Urothelium cell line (cell line): Measurements from ENCODE around the gene NUAK1.
A peak's percentile ranks its signal among the peaks of the same experiment; 100 is the strongest.

Experiments used
- DNase-seq: peaks from one replicate; pipeline ENCODE4 v3.0.0; 2011; ENCODE audit warnings: low spot score, mixed read lengths
- FAIRE-seq: peaks from 2 replicates; lab custom pipeline; 2011; peaks lifted over from hg19 to GRCh38; lab: Jason Lieb, UNC

NUAK1 gene

DNA sequence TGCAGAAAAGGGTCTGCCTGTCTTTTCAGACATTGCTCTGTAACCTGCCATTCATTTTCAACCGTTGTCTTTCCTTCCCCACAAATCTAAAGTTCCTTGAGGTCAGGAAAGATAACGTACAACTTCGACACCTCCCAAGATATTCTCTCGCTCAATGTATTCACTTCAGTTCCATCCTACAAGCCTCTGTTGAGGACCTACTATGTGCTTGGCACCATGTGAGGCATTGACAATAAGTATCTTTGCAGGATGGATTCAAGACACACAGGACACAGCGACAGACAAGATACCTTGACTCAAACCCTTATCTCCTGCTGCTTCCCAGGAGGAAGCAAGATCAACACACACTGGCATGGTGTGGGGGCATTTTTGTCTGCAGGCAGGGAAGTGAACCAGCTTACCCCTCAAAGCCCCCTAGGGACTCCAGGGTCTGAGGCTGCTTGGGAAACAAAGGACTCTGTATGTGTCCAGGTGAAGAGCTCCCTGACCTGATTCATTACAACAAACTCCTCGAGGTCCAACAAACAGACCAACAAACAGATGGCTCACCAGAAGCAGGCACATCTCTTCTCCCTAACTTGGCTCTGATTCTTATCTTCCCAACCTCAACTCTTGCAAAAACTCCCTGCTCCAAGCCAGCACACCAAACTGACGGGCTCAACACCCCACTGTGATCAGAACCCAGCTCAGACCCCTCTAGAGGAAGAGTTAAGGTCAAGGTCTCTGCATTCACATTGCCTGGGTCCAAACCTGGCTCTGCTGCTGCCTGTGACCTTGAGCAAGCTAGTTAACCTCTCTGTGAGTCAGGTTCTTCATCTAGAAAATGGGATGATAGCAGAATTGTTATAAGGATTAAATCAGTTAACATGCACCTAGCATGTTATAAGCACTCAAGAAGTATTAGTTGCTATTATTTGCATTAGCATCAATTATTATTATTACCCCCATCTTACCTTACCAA, 6.3 kb downstream of the NUAK1 start:
- no peak for DNase-seq
- no peak for FAIRE-seq

DNA sequence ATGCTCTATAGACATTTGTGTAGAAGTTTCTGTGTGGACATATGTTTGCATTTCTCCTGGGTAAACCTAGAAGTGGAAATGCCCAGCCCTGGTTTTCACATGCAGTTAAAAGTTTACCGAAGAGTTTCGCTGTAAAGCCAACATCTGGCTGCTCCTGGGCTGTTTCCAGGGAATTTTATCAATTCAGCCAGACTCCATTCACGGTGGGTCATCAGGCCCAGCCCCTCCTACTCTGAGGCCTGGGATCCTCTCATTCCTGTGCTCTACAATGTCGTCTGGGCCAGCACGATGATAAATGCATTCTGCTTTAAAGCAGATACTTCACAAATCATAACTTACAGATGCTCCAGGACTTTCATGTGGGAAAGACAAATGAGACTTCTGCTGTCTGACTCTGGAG, 7.1 kb downstream of the NUAK1 start:
- no peak for FAIRE-seq

DNA sequence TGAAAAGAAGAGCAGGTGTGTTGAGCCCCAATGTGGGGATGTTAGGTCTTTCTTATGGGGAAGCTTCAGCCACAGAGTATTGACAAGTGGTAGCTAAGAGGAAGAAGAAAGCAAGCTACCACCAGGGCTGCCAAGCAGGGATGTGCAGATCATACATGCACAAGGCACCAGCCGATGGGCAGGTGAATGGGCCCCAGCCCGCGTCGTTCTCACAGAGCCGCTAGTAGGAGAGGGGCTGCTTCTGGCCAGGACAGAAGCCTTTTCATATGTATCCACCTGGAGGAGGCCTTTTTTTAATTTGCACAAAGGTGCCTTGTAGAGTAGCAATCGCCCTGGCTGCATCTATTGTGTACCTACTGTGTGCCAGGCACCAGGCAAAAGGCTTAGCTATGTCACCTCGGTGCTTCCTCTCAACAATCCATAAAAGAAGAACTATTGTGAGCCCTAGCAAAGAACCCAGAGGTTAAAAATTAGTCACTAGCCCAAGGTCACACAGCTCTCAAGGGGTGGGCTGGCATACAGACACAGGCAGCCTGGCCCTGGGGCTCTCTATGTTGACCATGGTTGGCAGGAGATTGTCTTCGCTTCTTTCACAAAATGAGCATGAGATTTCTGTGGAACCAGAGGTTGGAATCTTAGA, 8.2 kb downstream of the NUAK1 start:
- FAIRE-seq (no peak), DNase-seq (no peak)

More for the DNA sequence above, 7.1 kb downstream of the NUAK1 start:
- no peak for DNase-seq

DNA sequence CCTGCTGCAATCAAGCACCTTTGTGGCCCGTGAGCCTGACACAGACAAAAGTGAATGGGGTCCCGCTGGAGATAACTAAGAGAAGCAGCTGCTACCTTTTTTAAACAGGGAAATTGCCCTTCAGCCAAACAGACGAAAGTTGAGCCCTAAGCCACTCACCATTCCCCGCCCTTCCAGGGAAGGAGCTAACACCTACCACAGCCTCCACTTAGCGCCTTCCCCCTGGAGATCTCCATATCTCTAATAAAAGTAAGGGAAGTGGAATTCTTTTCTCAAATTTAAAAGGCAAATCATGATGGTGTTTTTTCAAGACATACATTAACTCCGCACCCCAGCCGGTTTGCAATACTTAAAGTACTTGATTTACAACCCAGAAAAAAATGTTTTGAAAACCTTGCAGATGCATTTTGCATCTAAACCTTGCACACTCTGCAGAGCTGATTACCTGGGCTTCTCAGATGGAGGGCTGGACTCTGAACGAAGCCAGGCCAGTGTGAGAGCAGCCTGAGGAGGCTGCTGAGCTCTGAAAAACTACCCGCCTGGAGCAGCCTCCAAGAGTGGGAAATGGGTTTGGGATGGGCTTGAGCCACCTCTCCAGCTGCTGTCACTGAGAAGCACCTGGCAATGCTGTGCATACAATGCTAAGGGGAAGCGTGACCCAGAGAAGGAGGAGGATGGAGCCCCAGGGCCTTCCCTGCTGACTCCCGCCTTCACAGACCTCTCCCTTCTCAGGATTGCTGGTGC, 10.0 kb downstream of the NUAK1 start:
- DNase-seq, result no peak
- no peak for FAIRE-seq

DNA sequence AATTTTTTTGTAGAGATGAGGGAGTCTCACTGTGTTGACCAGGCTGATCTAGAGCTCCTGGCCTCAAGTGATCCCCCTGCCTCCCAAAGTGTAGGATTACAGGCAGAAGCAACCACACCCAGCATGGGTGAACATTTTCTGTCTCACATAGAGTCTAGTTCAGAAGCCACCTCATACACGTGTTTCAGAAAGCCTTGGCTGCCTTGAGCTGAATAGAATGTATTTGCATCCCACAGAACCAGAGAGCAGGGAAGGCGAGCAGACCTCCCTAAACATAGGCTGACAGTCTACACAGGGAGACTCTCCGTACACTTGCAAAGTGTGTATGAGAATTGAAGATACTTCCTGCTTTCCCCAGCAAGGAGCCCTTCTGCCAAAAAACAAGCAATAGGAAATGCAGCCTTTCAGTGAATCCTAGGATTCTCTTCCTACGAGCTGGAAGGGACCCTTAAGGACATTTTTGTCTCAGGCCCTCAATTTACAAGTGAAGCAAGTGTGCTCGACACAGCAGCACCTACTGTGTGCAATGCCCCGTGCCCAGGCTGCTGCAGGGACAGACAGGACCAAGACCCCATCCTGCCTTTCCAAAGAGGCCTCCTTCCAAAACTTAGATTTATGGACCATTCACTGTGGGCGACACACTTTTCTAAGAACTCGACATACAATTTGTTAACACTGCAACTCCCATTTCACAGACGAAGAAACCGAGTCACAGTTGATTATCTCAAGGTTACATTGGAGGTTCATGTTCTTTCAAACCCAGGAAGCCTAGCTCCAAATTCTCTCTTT, 11.2 kb downstream of the NUAK1 start:
- DNase-seq (no peak), FAIRE-seq (no peak)

DNA sequence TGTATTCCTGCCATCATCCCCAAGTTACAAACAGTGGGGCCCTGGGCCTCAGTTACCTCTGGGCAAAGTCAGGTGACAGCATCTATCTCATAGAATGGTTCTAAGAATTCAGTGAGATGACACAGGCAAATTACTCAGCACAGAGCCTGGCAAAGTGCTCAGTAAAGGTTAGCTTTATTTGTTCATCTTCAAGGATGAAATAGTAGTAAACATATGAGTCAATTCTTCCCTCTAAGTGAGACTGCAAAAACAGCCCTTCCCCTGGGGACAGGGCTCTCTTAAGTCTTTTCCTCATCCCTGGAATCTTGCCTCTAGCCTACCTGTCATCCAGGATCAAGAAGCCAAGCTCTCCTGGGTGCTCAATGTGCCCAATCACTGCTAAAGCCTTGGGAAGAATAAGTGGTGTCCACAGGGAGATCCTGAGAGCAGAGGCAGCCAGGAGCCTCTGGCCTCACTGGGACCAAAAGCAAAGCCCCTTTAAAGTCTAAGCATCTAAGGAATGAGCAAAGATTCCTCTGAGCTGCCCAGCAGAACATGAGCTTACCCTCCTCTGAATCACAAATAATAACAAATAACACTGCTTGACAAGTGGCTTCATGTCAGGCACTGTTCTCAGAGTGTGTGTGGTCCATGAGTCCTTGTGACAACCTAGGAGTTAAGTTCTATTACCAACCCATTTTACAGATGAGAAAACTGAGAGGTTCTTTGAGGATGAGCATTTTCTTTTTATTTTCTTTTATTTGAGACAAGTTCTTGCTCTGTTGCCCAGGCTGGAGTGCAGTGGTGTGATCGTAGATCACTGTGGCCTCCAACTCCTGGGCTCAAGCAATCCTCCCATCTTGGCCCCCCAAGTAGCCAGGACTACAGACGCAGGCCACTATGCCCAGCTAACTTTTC, 12.1 kb downstream of the NUAK1 start:
- no peak for FAIRE-seq
- no peak for DNase-seq

DNA sequence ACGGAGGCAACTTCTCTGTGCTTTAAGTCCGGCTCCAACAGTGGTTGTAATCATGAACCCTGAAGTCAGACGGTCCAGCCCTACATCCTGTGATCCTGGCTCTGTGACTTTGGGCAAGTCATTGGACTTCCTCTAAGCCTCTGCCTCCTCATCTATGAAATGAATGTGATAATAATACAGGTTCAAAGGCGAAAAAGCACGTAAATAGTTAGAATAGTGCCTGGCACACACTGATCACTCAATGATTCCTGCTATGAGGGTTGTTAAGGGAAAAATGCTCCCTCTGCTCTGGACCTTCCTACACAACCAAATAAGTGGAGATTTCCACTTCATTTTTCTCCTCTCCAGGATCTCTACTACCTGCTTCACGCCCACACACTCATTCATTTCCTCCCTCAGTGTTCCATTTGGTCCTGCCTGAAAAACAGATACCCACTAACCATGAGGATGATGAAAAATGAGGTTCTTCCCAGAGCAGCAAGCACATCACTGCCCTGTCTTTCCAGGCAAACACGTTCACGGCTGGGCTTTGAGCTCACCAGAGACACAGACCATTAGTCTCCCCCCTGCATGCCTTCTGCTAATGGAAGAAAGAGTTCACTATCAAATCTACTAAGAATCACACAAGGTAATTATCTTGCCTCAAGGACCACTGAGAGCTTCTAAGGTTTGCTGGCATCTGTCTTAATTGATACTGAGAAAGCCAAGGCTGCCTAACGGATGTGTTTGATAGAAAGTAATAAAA, 13.2 kb downstream of the NUAK1 start:
- DNase-seq, result no peak
- no peak for FAIRE-seq

DNA sequence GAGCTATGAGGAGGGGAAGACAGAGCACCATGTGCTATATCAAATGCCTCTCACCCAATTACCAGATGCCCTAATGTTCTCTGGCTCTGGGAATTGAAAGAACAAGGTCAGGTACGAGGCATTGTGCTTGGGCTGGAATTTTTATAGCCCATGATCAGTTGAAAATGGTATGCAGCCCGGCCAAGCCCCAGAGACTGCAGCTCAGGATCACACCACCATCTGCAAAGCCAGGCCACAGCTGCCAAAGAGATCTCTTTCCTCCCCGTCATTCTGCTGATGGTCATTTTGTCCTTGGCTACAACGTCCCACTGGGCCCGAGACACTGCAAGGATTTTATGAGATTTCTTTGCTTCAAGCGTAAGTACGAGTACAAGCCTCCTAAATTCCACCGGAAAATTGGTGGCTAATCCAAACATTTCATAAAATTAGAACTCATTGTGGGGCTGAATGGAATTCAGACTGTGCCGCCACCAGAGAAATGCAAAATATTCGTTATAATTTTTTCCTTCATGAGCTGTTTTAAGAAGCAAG, 15.1 kb downstream of the NUAK1 start:
- FAIRE-seq (no peak), DNase-seq (peak; percentile 58)

DNA sequence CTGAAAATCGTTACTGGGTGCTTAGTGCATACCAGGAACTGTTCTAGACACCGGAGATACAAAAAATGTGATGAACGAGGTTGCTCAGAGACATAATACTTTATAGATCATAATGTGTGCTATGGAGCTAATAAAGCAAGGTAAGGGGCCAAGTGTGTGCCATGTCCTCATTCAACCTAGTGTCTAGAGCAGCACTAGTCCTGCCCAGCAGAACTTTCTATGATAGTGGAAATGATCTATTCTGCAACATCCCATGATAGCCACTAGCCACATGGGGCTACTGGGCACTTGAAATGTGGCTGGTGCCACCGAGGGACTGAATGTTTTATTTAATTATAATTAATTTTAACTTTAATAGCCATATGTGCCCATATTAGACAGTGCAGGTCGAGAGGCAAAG, 15.6 kb downstream of the NUAK1 start:
- no peak for DNase-seq
- FAIRE-seq, result no peak

DNA sequence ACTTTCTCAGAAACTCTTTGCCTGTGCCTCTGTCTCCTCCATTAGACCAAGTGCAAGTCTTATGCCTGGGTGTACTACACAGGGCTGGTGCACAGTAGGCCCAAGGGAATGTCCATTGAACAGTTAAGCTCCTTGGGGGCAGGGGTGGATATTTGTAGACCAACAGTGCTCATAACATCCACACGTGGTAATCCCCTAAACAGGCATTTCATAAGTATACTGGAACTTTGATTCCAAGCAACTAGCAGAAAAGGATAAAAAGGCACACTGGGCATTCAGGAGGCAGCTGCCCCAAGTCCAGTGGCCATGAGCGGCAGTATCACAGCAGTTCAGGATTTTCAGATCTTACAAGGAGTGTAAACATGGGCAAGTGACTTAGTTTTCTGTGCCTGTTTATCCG, 16.8 kb downstream of the NUAK1 start:
- no peak for FAIRE-seq
- no peak for DNase-seq

DNA sequence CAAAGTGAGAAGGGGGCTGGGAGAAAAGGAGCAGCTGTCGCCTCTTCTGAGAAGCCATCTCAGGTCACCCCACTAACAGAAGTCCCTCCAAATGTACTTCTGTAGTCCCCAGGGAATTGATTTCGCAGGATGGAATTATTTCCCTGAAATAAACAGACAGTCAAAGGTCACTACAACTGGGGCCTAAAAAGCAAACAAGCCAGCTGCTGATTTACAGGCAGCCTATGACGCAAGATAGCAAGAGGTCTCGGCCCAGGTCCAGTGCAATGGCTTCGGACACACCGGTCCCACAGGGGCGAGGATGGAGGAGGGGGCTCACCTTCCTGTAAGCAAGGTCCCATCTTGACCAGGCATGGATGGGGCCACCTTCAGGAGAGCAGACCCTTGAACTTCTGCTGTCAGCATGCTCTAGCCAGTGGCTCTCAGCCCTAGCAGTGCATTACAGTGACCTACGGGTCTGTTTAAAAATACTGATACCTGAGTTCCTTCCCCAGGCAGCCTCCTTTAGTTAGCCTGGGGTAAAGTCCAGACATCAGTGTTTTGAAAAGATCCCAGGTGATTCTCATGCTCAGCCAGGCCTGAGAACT, 18.1 kb downstream of the NUAK1 start:
- FAIRE-seq, result no peak
- DNase-seq, result no peak

DNA sequence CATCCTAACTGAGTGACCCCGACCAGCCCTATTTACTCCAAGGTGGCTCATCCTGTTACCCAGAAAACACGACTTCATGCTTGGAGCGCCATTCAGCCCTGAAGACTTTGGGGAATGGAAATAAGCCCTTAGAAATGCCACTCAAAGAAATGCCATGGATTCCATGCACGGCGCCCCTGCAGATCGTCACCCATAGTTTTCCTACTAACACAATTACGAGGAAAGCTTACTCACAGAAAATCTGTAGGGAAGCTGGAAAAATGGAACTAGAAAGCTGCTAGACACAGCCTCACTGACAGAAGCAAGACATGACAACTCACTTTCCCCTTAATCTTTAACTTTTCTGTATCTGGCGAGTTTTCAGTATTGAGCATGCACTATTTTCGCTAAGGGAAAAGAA, 19.5 kb downstream of the NUAK1 start:
- no peak for FAIRE-seq
- DNase-seq, result no peak

DNA sequence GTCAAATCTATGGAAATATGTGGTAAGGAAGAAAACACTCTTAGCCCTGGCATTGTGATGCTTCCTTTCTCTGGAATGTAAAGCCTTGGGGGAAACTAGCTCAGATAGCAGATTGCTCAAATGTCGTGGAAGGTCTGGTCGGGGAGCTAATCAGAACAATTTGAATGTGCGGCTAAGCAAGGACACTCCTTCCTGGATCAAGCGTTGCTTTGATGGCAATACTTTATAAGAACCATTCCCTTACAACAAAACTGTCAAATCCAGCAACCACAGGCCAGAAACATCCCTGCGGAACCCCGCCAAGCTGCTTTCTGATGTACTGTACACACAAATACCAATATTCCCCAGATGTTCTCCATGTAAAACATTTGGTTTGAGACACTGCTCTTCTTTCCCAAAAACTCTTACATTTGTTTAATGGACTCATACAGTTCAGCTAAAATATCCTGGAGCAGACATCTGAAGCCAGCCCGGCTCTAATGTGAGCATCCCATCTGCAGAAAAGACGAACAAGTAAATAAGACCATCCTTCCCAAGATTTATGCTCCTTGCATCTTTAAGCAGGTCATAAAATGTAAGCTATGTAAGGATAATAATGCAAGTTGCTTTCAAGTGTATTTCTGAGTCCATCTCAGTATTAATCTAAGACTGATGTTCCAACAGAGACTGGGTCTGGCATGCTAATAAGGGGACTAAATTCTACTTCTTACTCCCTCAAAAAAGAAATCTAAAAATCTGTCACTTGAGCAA, 20.2 kb downstream of the NUAK1 start:
- no peak for DNase-seq
- FAIRE-seq, result no peak

DNA sequence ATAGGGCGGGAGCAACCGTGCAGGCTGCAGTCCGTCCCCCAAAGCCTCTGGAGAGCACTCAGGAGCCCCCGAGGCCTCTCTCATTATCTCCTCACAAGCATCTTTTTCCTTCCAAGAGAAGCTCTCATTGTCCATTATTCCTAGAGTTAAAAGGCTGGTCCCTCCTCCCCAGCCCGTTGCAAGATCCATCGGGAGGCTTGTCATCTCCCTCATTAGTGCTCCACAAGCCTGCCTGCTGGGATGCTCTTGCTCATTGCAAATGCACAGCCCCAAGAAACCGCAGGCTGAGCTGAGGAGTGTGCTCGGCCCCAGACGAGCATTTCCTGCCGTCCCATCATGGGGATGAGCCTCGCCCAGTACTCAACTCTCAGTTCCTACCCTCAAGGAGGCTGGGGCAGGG, 23.3 kb downstream of the NUAK1 start:
- FAIRE-seq (no peak), DNase-seq (no peak)

DNA sequence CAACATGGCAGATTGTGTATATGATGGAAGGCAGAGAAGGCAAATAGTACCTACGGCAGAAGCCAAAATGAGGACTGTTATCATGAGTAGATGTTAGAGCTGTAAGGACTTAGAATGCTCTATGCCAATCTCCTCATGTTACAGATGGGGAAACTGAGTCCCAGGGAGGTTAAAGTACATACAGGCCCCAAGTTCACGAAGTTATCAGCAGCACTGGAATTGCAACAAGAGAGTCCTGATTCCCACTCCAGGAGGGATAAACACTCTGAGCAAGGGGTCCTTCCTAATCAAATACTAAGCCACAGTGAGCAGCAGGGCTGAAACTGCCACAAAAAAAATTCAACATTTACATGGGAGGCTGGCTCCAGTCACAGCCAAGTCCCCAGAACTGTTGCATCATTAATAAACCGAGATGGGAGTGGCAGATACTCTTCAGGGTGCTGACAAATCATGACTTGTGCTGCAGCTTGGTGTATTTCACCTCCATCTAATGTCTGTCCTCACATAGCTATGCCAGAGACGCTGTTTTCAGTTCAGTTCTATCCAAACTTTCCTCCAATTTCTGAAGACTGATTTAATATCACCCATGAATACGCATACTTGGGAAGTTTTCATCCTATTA, 24.2 kb downstream of the NUAK1 start:
- FAIRE-seq (no peak), DNase-seq (no peak)

DNA sequence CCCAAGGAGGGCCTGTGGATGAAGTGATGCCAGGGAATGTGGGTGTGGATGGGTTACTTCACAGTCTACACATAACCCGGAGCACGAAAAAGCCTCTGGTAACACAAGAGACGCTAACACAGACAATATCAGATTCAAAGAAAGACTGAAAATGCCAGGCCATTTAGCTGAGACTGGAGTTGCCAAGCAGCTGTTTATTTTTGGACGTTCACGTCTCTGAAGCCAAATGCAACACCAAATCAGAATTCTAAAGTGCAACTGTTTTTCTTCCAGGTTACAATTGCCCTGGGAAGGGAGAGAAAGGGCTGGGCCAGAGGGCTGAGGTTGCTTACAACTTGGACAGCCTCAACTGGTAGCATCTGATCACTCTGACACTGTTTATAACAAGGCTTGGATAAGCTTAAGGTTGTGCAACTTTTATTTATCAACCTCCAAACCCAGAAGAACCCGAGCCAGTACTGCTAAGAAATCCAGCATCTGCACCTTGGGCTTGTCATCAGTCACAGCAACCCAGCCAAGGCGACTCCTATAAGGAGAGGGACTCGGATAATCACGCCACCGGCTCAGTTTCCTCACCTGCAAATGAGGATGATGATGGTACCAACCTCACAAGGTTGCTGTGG, 24.8 kb downstream of the NUAK1 start:
- FAIRE-seq (no peak), DNase-seq (no peak)

DNA sequence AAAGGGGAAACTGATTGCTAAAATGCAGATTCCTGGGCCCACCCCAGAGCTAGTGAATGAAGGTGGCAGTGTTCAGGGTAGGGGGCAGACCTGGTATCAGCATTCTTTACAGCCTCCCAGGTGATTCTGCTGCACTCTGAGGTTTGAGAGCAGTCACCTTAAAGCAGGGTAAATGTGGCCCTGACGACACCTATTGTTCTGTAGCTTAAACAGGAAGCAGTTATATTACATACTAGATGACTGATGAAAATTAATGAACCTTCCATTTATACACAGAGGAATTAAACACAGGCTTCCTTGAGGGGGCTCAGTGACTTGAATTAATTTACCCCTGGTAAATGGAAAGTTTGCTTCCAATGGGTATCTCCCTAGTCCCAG, 25.3 kb downstream of the NUAK1 start:
- DNase-seq (no peak), FAIRE-seq (no peak)
